Measurements from ENCODE around the gene DCAF6.

Gene DCAF6

GRCh38 chr1:168090395-168090794, 153.9 kb downstream of the DCAF6 start:
- Histone ChIP-seq H3K4me2 (ENCODE audit: low read length) (no peak overlapping the region), H3K36me3 (ENCODE audit: insufficient read depth, low read length) (no peaks in the 10 kb centered on the region), H3K27ac (ENCODE audit: low read depth, low read length, poor library complexity, severe bottlenecking) (no peak overlapping the region), H2AFZ (ENCODE audit: low read length) (no peak overlapping the region), H3K79me2 (ENCODE audit: insufficient read depth, low read length) (no peaks in the 10 kb centered on the region), H3K4me1 (ENCODE audit: insufficient read depth, low read length, severe bottlenecking) (no peaks in the 10 kb centered on the region), H3K9me2 (ENCODE audit: low read depth, low read length) (no peaks in the 10 kb centered on the region), H3K9ac (ENCODE audit: low read length) (no peak overlapping the region), H4K20me1 (ENCODE audit: insufficient read depth, low read length) (no peaks in the 10 kb centered on the region), H3F3A (ENCODE audit: insufficient read depth, low read length) (no peaks in the 10 kb centered on the region), H3K9me3 (ENCODE audit: low read length) (no peaks in the 10 kb centered on the region), H3K27me3 (ENCODE audit: insufficient read depth, low read length) (peaks cover 4% of the 10 kb centered on the region; the same call in 1 of the 2 replicates), H3K4me3 (ENCODE audit: low read depth, low read length, poor library complexity, severe bottlenecking) (no peak overlapping the region)
- TF ChIP-seq, protein P1, sequence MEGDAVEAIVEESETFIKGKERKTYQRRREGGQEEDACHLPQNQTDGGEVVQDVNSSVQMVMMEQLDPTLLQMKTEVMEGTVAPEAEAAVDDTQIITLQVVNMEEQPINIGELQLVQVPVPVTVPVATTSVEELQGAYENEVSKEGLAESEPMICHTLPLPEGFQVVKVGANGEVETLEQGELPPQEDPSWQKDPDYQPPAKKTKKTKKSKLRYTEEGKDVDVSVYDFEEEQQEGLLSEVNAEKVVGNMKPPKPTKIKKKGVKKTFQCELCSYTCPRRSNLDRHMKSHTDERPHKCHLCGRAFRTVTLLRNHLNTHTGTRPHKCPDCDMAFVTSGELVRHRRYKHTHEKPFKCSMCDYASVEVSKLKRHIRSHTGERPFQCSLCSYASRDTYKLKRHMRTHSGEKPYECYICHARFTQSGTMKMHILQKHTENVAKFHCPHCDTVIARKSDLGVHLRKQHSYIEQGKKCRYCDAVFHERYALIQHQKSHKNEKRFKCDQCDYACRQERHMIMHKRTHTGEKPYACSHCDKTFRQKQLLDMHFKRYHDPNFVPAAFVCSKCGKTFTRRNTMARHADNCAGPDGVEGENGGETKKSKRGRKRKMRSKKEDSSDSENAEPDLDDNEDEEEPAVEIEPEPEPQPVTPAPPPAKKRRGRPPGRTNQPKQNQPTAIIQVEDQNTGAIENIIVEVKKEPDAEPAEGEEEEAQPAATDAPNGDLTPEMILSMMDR (IDR thresholded peaks at IDR 0.05; ENCODE audit: low read length): no peak
- TF ChIP-seq EZH2 (IDR thresholded peaks at IDR 0.05; ENCODE audit: borderline replicate concordance, low read length): no peak

- H3K9me3 ChIP-seq (ENCODE audit: low read length): no peaks in the 10 kb centered on the region
- H3K27ac ChIP-seq (ENCODE audit: low read depth, low read length, poor library complexity, severe bottlenecking): no peak overlapping the region
- H3K79me2 ChIP-seq (ENCODE audit: insufficient read depth, low read length): no peaks in the 10 kb centered on the region
- no peak overlapping the region for H3K9ac ChIP-seq (ENCODE audit: low read length)
- H3K9me2 ChIP-seq (ENCODE audit: low read depth, low read length): no peaks in the 10 kb centered on the region
- H3K36me3 ChIP-seq (ENCODE audit: insufficient read depth, low read length): no peaks in the 10 kb centered on the region
- no peak overlapping the region for H3K4me3 ChIP-seq (ENCODE audit: low read depth, low read length, poor library complexity, severe bottlenecking)
- H3K4me2 ChIP-seq (ENCODE audit: low read length): no peak overlapping the region
- H4K20me1 ChIP-seq (ENCODE audit: insufficient read depth, low read length): no peaks in the 10 kb centered on the region
- H3K27me3 ChIP-seq (ENCODE audit: insufficient read depth, low read length): peaks cover 4% of the 10 kb centered on the region; the same call in 1 of the 2 replicates
- H2AFZ ChIP-seq (ENCODE audit: low read length): no peak overlapping the region
- no peaks in the 10 kb centered on the region for H3K4me1 ChIP-seq (ENCODE audit: insufficient read depth, low read length, severe bottlenecking)
- no peak for TF ChIP-seq EZH2 (IDR thresholded peaks at IDR 0.05; ENCODE audit: borderline replicate concordance, low read length)
- TF ChIP-seq, protein P1 (IDR thresholded peaks at IDR 0.05; ENCODE audit: low read length): no peak
- H3F3A ChIP-seq (ENCODE audit: insufficient read depth, low read length): no peaks in the 10 kb centered on the region
These were observed 154.6 kb downstream of the DCAF6 start for GRCh38 chr1:168091063-168091462.

DNA sequence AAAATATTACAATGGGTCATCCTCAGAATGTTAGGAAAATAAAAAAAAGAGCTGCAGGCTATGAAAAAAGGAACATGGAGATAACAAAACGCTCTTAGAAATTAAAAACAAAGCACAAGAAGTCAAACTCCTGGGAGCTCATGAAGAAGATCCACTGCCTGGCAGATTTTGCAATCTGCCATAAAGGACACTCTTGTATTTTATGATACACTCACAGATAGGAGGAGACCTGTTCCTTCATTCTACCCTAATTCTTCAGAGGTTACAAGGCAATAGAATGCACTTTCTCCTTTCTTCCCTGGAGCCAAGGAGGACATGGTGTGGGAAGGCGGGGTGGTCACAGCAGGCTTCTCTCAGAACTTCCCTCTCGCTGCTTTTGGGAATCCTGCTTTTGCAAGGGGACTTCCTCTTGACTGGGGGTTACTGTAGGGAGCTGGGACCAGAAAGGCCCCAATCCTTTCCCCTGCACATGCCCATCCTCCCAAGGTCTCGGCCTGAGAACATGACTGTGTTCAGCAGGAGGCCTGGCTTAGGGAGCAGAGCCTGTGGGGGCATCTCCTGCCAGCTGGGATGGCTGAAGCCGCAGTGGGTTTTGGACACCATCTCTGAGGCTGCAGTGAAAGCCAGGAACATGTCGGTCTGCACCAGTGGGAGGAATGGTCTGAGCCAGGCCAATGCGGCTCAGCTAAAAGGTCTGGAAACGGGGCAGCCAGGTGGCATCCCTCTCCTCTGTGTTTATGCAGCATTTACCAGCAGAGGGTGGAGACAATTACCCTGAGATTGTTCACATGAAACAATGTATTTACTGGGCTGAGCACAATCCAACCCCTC, 155.5 kb downstream of the DCAF6 start:
- Histone ChIP-seq H3K36me3 (ENCODE audit: insufficient read depth, low read length) (no peaks in the 10 kb centered on the region), H3K4me2 (ENCODE audit: low read length) (no peak overlapping the region), H3F3A (ENCODE audit: insufficient read depth, low read length) (no peaks in the 10 kb centered on the region), H4K20me1 (ENCODE audit: insufficient read depth, low read length) (no peaks in the 10 kb centered on the region), H3K79me2 (ENCODE audit: insufficient read depth, low read length) (no peaks in the 10 kb centered on the region), H3K4me1 (ENCODE audit: insufficient read depth, low read length, severe bottlenecking) (no peaks in the 10 kb centered on the region), H3K9me2 (ENCODE audit: low read depth, low read length) (no peaks in the 10 kb centered on the region), H3K9me3 (ENCODE audit: low read length) (no peaks in the 10 kb centered on the region), H3K9ac (ENCODE audit: low read length) (no peak overlapping the region), H3K4me3 (ENCODE audit: low read depth, low read length, poor library complexity, severe bottlenecking) (no peak overlapping the region), H3K27ac (ENCODE audit: low read depth, low read length, poor library complexity, severe bottlenecking) (no peak overlapping the region), H2AFZ (ENCODE audit: low read length) (no peak overlapping the region), H3K27me3 (ENCODE audit: insufficient read depth, low read length) (peaks cover 4% of the 10 kb centered on the region; the same call in 1 of the 2 replicates)
- no peak for TF ChIP-seq EZH2 (IDR thresholded peaks at IDR 0.05; ENCODE audit: borderline replicate concordance, low read length)
- TF ChIP-seq, protein P1 (IDR thresholded peaks at IDR 0.05; ENCODE audit: low read length): no peak
